UCSD-AML1 (cell line): ENCODE results near the gene DMXL2.
A peak's percentile ranks its signal among the peaks of the same experiment; 100 is the strongest.
"Not testable (repeated sequence)": the region's sequence is repeated elsewhere in the genome, so short reads cannot be mapped to it uniquely, and the experiment has no call there.

Source experiments
- DNase-seq: peaks from one replicate; lab custom pipeline; 2025; ENCODE audit not compliant: unreplicated experiment; lab: John Stamatoyannopoulos, UW

DMXL2 gene, protein sequence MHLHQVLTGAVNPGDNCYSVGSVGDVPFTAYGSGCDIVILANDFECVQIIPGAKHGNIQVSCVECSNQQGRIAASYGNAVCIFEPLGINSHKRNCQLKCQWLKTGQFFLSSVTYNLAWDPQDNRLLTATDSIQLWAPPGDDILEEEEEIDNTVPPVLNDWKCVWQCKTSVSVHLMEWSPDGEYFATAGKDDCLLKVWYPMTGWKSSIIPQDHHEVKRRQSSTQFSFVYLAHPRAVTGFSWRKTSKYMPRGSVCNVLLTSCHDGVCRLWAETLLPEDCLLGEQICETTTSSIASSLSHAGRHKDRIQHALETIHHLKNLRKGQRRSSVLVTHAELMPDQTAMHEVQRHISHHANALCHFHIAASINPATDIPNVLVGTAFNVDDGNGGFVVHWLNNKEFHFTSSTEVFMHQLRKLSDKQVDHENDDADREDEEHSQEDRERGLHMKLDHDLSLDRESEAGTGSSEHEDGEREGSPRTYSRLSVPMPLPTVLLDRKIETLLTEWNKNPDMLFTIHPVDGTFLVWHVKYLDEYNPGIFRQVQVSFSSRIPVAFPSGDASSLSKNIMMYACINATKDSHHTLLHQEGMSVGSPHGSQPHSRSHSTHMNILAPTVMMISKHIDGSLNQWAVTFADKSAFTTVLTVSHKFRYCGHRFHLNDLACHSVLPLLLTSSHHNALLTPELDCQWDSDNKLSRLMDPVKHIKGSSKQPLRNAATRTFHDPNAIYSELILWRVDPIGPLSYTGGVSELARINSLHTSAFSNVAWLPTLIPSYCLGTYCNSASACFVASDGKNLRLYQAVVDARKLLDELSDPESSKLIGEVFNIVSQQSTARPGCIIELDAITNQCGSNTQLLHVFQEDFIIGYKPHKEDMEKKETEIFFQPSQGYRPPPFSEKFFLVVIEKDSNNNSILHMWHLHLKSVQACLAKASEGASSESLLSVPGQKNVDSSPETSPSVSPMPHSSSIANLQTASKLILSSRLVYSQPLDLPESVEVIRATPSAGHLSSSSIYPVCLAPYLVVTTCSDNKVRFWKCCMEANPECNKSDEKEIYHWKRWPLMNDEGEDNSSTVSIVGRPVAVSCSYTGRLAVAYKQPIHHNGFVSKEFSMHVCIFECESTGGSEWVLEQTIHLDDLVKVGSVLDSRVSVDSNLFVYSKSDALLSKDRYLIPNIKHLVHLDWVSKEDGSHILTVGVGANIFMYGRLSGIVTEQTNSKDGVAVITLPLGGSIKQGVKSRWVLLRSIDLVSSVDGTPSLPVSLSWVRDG (N-terminal part only)

DNA sequence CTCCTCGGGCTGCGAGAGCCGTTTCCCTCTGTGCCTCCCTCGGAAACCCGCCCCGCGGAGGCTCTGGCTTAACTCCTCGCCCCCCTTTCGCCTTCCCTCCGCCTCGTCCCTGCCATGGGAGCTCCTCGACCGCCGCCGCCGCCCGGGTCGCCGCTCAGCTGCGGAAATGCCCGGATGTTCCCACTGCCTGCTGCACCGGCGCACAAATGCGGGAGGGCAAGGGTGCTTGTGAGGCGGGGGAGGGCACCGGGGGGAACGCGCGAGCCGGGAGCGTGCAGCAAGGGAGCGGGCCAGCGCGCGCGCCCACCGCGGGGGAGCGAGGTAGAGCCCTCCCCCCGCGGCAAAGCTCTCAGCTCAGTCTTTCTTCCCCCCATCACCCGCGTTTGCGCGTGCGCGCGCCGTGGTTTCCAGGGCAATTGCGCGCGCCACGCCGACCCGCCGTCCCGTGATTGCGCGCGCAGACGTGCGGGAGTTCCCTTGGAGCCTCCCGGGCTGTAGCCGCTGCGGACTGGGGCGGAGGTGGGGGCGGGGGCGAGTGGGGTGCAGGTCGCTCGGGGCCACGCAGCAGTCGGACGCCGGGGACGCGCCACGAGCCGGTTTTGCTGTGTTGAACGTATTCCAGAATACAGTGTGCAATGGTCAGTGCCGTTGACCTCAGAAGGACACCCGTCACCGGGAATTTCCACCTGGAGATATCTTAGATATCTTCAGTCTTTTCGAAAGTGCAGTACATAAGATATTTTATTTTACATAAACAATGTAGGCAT lies at the start of gene DMXL2:
Gene DMXL2, minus strand, starts transcription at position 168 of the 767 bp plus-strand sequence. CDS start 226 bp downstream, outside the sequence.
- peak; percentile 81 for DNase-seq

DNA sequence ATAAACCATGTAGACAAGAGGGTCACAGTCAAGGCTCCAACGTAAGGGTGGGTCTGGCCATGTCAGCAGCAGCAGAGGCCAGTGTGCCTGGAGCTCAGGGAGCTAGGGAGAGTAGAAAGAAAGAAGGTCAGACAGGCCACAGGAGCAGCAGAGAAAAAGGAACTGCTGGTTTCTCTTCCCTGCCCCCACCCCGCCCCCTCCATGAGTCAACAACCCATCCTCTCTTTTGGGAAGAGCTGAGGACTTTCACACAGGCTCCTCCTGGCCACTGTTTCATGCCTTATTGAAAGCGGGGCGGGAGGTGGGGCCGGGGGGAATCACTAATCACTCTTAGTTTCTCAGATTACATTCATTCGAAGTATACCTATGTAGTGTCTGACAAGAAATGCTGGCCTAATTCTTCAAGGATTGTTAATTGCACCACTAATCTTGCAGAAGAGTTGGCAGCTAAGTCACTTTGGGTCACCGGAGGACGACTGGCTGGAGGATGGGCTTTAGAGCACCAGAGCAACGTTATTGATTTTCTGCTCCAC lies 49.6 kb upstream of the DMXL2 start:
- peak; percentile 13 for DNase-seq

DNA sequence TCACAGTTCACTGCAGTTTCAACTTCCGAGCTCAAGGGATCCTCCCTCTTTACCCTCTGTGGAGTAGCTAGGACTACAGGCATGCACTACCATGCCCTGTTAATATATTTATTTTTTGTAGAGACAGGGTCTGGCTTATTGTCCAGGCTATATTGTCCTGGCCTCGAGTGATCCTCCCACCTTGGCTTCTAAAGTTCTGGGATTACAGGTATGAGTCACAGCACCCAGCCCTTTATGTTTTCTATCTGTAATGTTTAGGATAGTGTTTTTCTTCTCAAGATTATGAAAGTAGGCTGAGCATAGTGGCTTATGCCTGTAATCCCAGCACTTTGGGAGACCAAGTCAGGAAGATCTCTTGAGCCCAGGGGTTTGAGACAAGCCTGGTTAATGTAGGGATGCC lies 46.8 kb upstream of the DMXL2 start:
- no peak for DNase-seq

DNA sequence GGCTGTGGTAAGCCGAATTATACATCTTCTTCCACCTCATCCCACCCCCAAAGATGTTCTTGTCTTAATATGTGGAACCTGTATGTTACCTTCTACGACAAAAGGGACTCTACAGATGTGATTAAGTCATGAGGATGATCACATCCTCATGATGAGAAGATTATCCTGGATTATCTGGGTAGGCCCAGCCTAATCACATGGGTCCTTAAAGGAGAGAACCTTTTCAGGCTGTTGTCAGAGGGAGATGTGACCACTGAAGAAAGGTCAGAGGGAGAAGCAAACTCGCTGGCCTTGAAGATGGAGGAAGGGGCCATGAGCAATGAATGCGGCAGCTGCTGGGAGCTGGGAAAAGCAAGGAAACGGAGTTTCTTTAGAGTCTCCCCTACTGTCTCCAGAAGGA lies 45.9 kb upstream of the DMXL2 start:
- no peak for DNase-seq

DNA sequence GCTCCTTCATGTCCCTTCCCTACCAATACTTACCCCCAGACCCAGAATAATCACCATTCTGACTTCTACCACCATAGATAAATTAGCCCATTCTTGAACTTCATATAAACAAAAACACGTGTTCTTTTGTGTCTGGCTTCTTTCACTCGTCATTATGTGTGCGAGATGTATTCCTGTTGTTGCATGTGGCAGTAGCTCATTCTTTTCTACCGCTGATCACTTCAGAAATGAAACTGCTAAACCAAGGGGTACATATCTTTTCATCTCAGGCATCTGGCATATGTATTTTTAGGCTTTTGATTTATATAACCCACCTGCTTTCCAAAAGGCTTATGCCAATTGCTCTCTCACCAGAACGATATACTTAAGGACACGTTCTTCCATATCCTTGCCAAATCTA lies 44.9 kb upstream of the DMXL2 start:
- no peak for DNase-seq

DNA sequence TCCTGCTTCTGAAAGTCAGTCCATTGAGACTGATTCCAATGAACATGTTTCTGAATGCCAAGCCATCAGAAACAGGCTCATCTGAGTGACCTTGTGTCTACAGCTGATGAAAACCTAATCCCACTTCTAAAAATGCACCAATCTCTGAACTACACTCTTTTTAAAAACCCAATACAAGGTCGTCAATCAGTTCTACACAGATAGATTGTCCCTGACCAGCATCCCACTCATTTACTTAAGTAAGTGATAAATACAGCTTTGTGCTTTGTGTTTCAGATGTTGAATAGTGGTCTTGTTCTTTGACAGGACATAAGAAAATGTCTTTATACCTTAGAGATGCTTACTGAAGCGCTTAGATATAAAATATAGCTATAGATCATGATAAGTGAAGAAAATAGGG lies 38.5 kb upstream of the DMXL2 start:
- no peak for DNase-seq

DNA sequence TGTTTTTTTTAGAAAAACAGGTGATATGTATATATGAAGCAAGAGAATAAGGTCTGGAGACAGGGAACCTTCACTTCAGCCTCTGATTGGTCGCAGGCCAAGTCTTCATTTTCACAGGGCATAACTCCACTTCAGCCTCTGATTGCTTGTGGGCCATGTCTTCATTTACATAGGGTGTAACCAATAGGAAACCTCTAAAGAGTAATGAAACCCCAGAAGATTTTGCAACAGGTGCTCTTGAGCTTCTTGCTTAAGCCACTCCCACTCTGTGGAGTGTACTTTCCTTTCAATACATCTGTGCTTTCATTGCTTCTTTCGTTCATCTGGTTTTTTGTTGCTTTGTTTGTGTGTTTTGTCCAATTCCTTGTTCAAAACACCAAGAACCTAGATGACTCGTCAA lies 36.1 kb upstream of the DMXL2 start:
- DNase-seq = no peak

DNA sequence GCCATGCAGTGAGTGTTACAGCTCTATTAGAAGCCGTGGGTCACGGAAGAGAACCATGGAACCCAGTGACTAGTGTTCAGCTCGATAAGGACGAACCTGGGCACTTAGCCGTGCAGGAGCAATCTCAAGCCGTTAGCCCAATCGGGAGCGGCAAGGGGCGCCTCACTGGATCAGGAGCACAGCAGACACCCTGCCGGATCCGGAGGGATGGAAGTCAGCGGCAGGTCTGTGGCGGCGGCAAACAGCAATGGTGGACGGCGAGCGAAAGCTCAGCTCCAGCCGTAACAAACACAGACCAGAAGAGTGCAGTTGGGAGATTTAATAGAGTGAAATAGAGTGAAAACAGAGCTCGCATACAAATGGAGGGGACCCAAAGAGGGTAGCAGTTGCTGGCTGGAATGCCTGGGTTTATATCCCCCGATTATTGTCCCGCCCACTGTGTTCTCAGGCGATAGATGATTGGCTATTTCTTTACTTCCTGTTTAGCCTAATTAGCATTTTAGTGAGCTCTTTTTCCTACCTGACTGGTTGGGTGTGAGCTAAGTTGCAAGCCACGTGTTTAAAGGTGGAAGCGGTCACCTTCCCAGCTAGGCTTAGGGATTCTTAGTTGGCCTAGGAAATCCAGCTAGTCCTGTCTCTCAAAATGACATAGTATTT lies 33.0 kb upstream of the DMXL2 start:
- DNase-seq = not testable (repeated sequence)

DNA sequence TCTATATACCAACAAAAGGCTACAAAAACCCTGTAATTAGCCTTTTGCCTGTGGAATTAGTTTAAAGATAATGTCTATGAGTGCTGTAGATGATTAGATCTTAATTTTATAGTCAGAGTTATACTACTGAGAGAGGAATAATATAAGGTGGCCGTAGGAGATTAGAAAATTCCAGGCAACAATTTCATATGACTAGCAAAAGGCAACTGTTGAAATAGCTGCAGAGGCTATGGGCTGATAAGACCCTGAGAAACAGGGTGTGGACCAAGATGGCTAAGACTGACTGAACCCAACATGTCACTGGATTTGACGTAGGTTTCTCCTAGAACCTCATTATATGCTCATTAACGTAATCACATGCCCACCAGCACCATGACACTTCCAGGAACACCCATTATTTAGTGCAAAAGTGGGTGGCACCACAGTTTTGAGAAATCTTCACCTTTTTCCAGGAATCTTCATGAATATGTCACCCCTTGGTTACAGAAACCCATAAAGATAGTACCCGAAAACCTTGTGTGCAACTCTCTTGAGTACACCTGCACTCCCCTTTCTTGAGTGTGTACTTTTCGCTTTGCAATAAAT lies 29.6 kb upstream of the DMXL2 start:
- DNase-seq = no peak

DNA sequence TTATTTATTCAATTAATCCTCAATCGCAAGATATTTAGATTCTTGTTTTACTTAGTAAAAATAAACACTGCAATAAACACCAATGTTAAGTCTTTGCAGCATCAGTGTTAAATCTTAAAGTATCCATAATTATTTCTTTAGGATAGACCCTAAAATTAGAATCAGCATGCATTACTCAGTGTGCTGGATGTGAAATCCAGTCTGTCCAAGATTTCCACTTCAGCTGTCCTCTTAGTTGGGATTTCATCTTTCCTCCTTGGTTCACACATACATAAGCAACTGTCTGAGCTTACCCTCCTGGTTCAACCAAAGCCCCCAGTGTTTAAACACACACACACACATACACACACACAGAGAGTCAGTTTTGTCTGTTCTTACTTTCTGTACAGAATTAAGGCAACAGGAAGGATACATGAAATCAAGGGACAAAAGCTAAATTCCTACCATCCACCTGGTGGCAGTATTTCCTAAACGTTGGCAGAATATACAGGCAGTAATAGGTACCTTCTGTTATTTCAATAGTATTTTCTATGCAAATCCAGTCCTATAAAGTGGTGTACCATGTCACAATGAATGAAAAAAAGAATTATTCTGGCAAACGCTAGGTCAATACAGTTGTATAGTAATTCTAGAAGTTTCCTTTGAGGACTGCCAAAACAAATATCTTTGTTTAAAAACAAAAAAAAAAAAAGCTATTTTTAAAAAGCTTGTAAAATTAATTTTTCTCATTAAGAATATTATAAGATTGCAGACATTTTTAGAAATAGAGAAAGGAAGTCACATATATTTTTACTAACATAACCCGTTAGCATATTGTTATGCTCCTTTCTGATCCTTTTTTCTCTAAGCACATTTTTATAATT lies 27.3 kb upstream of the DMXL2 start:
- no peak for DNase-seq

DNA sequence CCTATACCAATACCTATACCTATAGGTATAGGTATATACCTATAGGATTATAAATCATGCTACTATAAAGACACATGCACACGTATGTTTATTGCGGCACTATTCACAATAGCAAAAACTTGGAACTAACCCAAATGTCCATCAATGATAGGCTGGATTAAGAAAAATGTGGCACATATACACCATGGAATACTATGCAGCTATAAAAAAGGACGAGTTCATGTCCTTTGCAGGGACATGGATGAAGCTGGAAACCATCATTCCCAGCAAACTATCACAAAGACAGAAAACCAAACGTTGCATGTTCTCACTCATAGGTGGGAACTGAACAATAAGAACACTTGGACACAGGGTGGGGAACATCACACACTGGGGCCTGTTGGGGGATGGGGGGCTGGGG lies 26.1 kb upstream of the DMXL2 start:
- DNase-seq = not testable (repeated sequence)

DNA sequence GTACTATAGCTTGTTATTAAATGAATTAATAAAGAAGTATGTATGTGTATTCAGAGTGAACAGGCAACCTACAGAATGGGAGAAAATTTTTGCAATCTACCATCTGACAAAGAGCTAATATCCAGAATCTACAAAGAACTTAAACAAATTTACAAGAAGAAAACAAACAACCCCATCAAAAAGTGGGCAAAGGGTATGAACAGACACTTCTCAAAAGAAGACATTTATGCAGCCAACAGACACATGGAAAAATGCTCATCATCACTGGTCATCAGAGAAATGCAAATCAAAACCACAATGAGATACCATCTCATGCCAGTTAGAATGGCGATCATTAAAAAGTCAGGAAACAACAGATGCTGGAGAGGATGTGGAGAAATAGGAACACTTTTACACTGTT lies 25.5 kb upstream of the DMXL2 start:
- DNase-seq = not testable (repeated sequence)

DNA sequence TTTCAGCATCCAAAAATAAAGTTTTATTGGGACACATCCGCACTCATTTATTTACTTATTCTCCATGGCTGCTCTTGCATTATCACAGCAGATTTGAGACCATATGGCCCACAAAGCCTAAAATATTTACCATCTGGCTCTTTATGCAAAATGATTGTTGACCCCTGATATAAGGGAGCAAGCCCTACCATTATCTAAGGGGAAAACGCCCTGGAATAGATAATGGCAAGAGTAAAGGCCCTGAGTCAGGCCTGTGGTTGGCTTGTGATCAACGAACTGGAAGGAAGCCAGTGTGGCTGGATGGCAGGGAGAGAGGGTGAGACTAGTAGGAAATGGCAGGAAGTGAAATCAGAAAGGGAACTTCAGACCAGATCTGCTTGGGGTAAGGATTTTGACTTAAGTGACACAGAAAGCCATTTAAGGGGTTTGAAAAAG lies 24.6 kb upstream of the DMXL2 start:
- peak; percentile 63 for DNase-seq

DNA sequence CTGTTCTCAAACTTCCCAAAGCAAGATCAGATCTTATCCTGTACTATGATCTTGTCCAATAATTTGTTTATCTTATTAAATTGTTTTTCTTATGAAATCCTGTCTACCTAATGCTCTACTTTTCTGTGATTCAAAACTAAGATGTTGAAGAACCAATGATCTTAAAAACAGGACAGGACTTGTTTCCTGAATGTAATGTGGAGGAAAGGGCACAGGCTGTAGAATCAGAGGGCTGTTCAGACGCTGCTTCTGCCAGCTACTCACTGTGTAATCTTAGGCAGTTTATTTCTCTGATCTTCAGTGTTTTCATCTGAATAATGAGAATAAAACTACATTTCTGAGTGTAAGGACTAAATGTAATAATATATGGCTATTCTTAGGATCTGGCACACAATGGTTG lies 20.1 kb upstream of the DMXL2 start:
- no peak for DNase-seq

DNA sequence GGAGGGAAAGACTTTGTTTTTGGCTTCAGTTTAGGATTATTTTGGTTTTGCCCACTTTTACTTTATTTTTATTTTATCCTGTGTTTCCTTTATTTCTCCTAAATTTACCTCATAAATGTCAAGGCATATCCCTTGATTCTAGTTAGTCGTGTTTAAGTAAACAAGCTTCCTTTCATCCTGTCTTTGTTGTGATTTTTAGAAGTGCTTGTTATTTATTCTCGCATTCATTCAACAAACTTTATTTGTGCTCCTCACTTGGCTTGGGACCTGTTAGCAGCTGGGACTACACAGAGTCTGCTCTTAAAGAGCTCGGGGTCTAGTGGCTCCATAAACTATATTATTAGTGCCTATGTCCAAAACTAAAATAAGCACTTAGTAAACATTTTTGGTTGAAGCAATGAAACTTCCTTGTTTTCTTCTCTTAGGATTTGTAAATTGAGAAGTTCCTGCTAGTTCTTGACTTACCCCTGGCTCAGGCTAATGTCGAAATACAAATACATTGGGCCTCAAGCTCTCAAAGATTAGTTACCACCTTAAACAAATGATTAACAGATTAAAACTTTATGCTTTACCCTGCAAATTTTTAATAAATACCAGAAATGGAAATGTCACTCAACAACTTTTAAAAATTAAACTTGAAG lies 19.0 kb upstream of the DMXL2 start:
- DNase-seq = no peak

DNA sequence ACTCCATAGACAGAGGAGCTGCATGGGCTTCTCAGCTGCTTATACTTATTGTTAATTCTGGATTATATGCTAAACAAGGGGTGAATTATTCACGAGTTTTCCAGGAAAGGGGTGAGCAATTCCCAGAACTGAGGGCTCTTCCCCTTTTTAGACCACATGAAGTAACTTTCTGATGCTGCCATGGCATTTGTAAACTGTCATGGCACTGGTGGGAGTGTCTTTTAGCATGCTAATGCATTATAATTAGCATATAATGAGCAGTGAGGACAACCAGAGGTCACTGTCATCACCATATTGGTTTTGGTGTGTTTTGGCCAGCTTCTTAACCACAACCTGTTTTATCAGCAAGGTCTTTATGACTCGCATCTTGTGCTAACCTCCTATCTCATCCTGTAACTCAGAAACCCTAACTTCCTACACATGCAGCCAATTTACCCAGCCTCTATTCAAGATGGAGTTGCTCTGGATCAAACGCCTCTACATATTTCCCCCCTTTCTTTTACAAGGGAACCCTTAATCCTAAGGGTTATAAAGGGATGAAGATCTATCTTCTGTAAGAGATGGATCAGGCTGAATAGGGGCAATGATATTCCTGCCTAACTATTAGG lies 12.1 kb upstream of the DMXL2 start:
- no peak for DNase-seq

DNA sequence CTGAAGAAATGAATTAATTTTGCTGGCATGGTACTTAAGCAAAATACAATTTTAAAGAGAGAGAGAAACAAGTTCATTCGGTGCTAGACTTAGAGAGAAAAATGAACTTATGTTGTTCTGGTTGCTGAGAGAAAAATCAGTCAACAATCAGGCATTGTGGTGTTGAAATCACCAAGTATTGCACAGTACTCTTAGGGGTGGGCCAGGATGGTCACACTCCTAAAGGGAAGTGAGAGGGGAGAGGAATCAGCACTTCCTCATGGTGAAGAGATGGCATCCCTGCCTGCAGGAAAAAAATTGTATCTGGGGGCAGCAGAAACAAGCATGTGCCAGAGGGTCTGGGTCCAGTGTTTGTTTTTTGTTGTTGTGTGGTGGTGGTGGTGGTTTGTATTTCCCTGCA lies 7.0 kb upstream of the DMXL2 start:
- DNase-seq = no peak

DNA sequence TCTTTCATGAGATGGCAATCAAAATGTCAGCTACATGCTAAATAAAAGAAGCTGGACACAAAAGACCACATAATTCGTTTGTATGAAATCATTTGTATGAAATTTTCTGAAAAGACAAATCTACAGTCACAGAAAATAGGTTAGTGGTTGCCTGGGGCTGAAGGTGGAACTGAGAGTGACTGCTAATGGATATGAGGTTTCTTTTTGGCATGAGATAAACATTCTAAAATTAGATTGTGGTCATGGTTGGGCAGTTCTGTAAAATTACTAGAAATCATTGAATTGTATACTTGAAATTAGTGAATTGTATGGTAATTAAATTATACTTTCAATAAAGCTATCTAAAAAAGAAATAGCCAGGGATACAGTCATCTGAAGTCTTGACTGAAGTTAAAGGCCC lies 2.7 kb upstream of the DMXL2 start:
- no peak for DNase-seq
